Brain microvascular endothelial cell (primary cell): ENCODE data around the gene MARCOL.

Source experiments
- DNase-seq: peaks from one replicate; pipeline ENCODE4 v3.0.0-alpha.2; 2020
- H3K27ac ChIP-seq: fragments of 250-450 bp; sonication (Bioruptor Pico); 2 replicates; pipeline ENCODE4 v1.5.1; 2020; ENCODE audit warnings: mild to moderate bottlenecking, moderate library complexity
- H3K27me3 ChIP-seq: fragments of 250-450 bp; sonication (Bioruptor Pico); replicated peaks from 2 replicates; pipeline ENCODE4 v1.5.1; 2020; ENCODE audit warnings: mild to moderate bottlenecking
- H3K36me3 ChIP-seq: fragments of 250-450 bp; sonication (Bioruptor Pico); replicated peaks from 2 replicates; pipeline ENCODE4 v1.5.1; 2020; ENCODE audit warnings: mild to moderate bottlenecking
- H3K4me3 ChIP-seq: 2 replicates; pipeline ENCODE4 v1.5.1; 2011; ENCODE audit warnings: low read depth, mild to moderate bottlenecking, control low read depth, low read length, moderate library complexity
- in situ Hi-C: cut with HindIII; loops from 2 replicates; pipeline ENCODE4 v1.10.0; 2017; ENCODE audit warnings: low sequenced_read_pairs, low pct_ligation_motif_present
- TF ChIP-seq, protein P1 (sequence below): IDR thresholded peaks from 2 replicates; pipeline ENCODE4 v1.5.1; 2011; ENCODE audit warnings: low read depth, mild to moderate bottlenecking, moderate library complexity, low read length, control low read depth, inconsistent platforms; ENCODE audit errors: missing control alignments

MARCOL gene

DNA sequence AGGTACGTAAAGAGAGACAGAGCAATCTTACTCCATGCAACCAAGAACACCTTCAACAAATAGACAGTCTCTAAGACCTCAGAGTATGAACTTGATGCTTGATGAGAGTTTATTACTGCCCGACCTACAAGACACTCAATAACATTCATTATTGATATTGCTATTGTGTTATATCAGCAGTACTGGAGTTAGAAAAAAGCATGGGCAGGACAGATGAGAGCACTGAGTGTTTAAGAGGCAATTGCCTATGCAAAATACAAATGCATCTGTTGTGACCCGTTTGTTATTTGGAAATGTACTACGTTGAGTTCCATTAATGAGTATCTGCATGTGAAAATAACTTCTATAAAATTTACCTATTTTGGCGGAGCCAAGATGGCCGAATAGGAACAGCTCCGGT, 8.1 kb upstream of the MARCOL start:
- Histone ChIP-seq H3K36me3 (no peaks in the 10 kb centered on the region), H3K27me3 (no peaks in the 10 kb centered on the region)
- in situ Hi-C loops = no loop called here

DNA sequence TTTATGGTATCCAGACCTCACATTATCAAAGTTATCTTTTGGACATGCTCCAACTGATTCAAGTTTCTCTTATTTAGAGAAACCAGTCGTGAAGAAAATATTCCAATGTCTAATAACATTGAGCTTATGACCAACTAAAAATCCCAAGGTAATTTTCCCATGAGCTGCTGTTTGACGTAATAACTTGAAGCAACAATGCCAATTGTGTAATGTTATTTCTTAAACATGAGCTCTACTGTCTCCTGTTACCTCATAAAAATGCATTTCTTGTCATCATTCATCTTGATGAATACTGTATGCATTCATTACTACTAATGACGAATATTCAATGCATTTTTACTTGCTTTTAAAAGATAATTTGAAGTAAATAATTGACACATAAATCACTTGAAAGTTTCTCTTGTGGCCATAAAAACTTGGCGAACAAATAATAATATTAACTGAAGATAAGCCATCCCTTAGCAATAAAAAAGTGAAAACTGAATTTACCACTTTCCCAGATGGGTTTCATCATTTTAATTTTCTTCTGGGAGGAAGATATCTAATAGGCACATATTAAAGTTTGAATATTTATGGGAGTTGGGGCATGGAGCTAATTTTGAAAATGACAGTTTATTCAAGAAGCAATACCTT, 424 bp upstream of the MARCOL start:
- no peaks in the 10 kb centered on the region for H3K27me3 ChIP-seq
- no peak for DNase-seq
- H3K36me3 ChIP-seq = no peaks in the 10 kb centered on the region
- TF ChIP-seq, protein P1, sequence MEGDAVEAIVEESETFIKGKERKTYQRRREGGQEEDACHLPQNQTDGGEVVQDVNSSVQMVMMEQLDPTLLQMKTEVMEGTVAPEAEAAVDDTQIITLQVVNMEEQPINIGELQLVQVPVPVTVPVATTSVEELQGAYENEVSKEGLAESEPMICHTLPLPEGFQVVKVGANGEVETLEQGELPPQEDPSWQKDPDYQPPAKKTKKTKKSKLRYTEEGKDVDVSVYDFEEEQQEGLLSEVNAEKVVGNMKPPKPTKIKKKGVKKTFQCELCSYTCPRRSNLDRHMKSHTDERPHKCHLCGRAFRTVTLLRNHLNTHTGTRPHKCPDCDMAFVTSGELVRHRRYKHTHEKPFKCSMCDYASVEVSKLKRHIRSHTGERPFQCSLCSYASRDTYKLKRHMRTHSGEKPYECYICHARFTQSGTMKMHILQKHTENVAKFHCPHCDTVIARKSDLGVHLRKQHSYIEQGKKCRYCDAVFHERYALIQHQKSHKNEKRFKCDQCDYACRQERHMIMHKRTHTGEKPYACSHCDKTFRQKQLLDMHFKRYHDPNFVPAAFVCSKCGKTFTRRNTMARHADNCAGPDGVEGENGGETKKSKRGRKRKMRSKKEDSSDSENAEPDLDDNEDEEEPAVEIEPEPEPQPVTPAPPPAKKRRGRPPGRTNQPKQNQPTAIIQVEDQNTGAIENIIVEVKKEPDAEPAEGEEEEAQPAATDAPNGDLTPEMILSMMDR = no peak
- in situ Hi-C loops = no loop called here
- H3K4me3 ChIP-seq = no peak overlapping the region
- no peak overlapping the region for H3K27ac ChIP-seq

More for the DNA sequence above, 8.1 kb upstream of the MARCOL start:
- Histone ChIP-seq H3K4me3 (no peak overlapping the region), H3K27ac (no peak overlapping the region)
- TF ChIP-seq, protein P1 = no peak
- no peak for DNase-seq

DNA sequence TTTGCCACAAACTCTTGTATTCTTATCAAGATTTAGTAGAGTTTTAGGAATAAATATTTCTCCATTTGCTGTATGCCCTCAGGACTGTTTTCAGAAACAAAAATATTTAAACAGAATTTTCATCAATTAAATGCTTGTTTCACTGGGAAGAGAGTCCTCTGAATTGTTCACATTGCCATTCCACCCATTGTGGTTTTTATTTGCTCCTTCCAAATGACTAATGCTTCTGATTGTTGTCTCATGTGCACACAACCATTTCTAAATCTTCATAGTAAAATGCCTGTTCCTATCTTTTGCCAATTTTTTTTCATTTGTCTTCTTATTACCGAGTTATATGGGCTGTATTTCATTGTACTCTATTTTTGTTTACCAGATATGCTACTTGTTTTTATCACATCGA, 10.6 kb downstream of the MARCOL start:
- in situ Hi-C loops = no loop called here
- no peak for DNase-seq
- Histone ChIP-seq H3K36me3 (no peaks in the 10 kb centered on the region), H3K27ac (no peak overlapping the region), H3K4me3 (no peak overlapping the region), H3K27me3 (no peaks in the 10 kb centered on the region)
- TF ChIP-seq, protein P1 = no peak

DNA sequence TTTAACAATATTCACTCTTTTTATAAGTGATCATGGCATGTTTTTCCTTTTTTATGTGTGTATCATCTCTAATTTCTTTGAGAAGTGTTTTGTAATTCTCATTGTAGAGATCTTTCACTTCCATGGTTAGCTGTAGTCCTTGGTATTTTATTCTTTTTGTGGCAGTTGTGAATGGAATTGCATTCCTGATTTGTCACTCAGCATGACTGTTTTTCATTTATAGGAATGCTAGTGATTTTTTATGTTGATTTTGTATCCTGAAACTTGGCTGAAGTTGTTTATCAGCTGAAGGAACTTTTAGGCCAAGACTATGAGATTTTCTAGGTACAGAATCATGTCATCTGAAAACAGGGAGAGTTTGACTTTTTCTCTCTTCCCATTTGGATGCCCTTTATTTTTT, 17.1 kb downstream of the MARCOL start:
- Histone ChIP-seq H3K4me3 (no peak overlapping the region), H3K36me3 (no peaks in the 10 kb centered on the region), H3K27me3 (no peaks in the 10 kb centered on the region), H3K27ac (no peak overlapping the region)
- no peak for DNase-seq
- TF ChIP-seq, protein P1 = no peak
- in situ Hi-C loops = no loop called here

DNA sequence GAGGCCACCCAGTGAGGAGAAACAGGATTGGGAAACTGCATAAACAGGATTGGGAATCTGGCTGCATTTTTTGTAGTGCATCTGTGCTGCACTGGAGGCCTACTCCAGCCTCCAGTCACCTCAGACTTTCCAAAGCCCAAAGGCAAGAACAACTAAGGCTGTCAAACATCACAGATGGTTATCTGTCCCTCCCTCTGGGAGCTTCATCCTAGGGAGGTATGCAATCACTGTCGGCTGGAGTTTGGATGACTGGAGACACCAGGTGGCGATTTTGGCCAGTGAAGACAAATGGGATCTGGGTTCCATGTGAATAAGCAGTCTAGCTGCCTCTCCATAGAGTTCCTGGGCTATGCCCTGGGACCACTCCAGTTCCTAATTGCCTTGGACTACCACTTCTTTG, 21.0 kb downstream of the MARCOL start:
- in situ Hi-C loops = no loop called here

DNA sequence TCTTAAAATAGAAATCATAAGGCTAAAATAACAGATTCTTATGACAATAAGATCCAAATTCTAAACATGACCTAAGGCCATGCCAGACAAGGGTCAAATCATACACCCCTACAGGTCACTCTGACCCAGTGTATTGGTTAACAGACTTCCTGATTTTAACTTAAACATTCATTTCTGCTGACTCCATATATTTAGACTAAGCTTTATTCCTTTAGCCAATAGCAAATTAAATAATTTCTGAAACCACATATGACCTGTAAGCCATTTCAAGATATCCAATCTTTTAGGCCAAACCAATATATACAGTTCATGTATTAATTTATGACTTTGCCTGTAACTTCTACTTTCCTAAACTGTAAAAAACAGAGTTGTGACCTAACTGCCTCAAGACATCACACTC, 22.9 kb downstream of the MARCOL start:
- TF ChIP-seq, protein P1 = no peak
- Histone ChIP-seq H3K27me3 (no peaks in the 10 kb centered on the region), H3K4me3 (no peak overlapping the region), H3K36me3 (no peaks in the 10 kb centered on the region), H3K27ac (no peak overlapping the region)
- in situ Hi-C loops = no loop called here
- no peak for DNase-seq

More for the DNA sequence above, 21.0 kb downstream of the MARCOL start:
- DNase-seq = no peak
- Histone ChIP-seq H3K36me3 (no peaks in the 10 kb centered on the region), H3K27me3 (no peaks in the 10 kb centered on the region), H3K27ac (no peak overlapping the region), H3K4me3 (no peak overlapping the region)
- TF ChIP-seq, protein P1 = no peak
